HCT116 (cell line): Measurements from ENCODE around the gene LMO7. TPM values are rescaled to one million over a fixed set of nuclear protein-coding genes. Genes with fewer than 3 reads are reported as not detected.

ENCODE experiments used
- ATAC-seq: fragments of 200-7000 bp; cut with Tn5 transposase; 2 replicates; pipeline ENCODE4 v1.9.1; 2020; ENCODE audit warnings: mild to moderate bottlenecking, moderate library complexity
- BruUV-seq: library from RNA; stranded (reverse); fragments of 400-500 nt; replicated peaks from 2 replicates; lab custom pipeline; 2021; lab: Mats Ljungman, UMichigan
- CTCF ChIA-PET: fragments of 300-600 bp; sonication (Branson Sonifier 250); formaldehyde crosslinking; loops from one replicate; lab custom pipeline; 2021; ENCODE audit warnings: antibody characterized with exemption; lab: Charles Lee
- POLR2A ChIA-PET: fragments of 300-600, 350-600 bp; sonication (Branson Sonifier 250); formaldehyde crosslinking; loops from one replicate; lab custom pipeline; 2021; ENCODE audit warnings: antibody characterized with exemption; lab: Charles Lee
- RAD21 ChIA-PET, 2 experiments: fragments of 300-600 bp; sonication (Branson Sonifier 250); formaldehyde crosslinking; loops; one replicate each; lab custom pipeline; 2023; ENCODE audit warnings: low total read pairs in 2 of 2; ENCODE audit not compliant: uncharacterized antibody in 2 of 2, unreplicated experiment in 2 of 2, low non-redundant PET in 1 of 2; lab: Charles Lee
- DNase-seq: peaks from one replicate; pipeline ENCODE4 v3.0.0-alpha.2; 2010; ENCODE audit warnings: low read depth, low spot score
- H2AFZ ChIP-seq: fragments of 200-600 bp; shearing (Covaris generic), sonication (generic); 2 replicates; pipeline ENCODE4 v1.6.1; 2017; ENCODE audit warnings: low read depth, mixed run types, mixed read lengths, antibody characterized with exemption, low read length; ENCODE audit not compliant: poor library complexity, severe bottlenecking
- H3K27ac ChIP-seq: 2 replicates; pipeline ENCODE4 v1.5.1; 2012; ENCODE audit warnings: low read depth, low read length
- H3K27me3 ChIP-seq: fragments of 200-600 bp; sonication (generic); 2 replicates; pipeline ENCODE4 v1.6.1; 2016; ENCODE audit warnings: mixed run types, low read length, mixed read lengths; ENCODE audit not compliant: insufficient read depth
- H3K36me3 ChIP-seq, 2 experiments: fragments of 200-500 bp in 1 of 2; fragments of 200-600 bp in 1 of 2; sonication (Bioruptor generic) in 1 of 2; sonication (generic) in 1 of 2; 2 replicates each; pipeline versions ENCODE4 v1.5.1 to v1.6.1; 2014 to 2016; ENCODE audit warnings: low read length in 2 of 2, inconsistent platforms in 1 of 2, mixed read lengths in 1 of 2, mixed run types in 1 of 2; ENCODE audit not compliant: insufficient read depth in 2 of 2, control insufficient read depth in 1 of 2
- H3K4me1 ChIP-seq, 2 experiments: fragments of 200-600 bp in 1 of 2; sonication (generic) in 1 of 2; 2 replicates each; pipeline versions ENCODE4 v1.5.1 to v1.6.1; 2012 to 2017; ENCODE audit warnings: low read length in 2 of 2, inconsistent platforms in 1 of 2, mild to moderate bottlenecking in 1 of 2, mixed read lengths in 1 of 2, mixed run types in 1 of 2, moderate library complexity in 1 of 2; ENCODE audit not compliant: insufficient read depth in 2 of 2, control insufficient read depth in 1 of 2
- H3K4me2 ChIP-seq: fragments of 200-600 bp; sonication (generic); 2 replicates; pipeline ENCODE4 v1.6.1; 2017; ENCODE audit warnings: mixed run types, low read length, mixed read lengths
- H3K4me3 ChIP-seq, 2 experiments: fragments of 200-600 bp in 1 of 2; sonication (generic) in 1 of 2; replicated peaks in 1 of 2; 2 replicates each; pipeline ENCODE4 v1.5.1; 2011 to 2016; ENCODE audit warnings: low read length in 2 of 2, control low read depth in 1 of 2, low read depth in 1 of 2, mild to moderate bottlenecking in 1 of 2, mixed read lengths in 1 of 2, mixed run types in 1 of 2
- H3K79me2 ChIP-seq: fragments of 200-600 bp; sonication (generic); 2 replicates; pipeline ENCODE4 v1.6.1; 2017; ENCODE audit warnings: mild to moderate bottlenecking, mixed run types, low read length, moderate library complexity, mixed read lengths; ENCODE audit not compliant: insufficient read depth
- H3K9ac ChIP-seq: fragments of 200-600 bp; sonication (generic); 2 replicates; pipeline ENCODE4 v1.6.1; 2016; ENCODE audit warnings: low read length, mixed read lengths
- H3K9me2 ChIP-seq: fragments of 200-600 bp; sonication (generic), shearing (Covaris generic); 2 replicates; pipeline ENCODE4 v1.6.1; 2017; ENCODE audit warnings: mixed run types, mild to moderate bottlenecking, moderate library complexity; ENCODE audit not compliant: insufficient read depth
- H3K9me3 ChIP-seq, 2 experiments: fragments of 200-500 bp in 1 of 2; fragments of 200-600 bp in 1 of 2; sonication (Bioruptor generic) in 1 of 2; sonication (generic) in 1 of 2; 2 replicates each; pipeline ENCODE4 v1.6.1; 2014 to 2017; ENCODE audit warnings: low read length in 2 of 2, mixed read lengths in 2 of 2, inconsistent platforms in 1 of 2, low read depth in 1 of 2, mild to moderate bottlenecking in 1 of 2, mixed run types in 1 of 2, moderate library complexity in 1 of 2; ENCODE audit not compliant: control insufficient read depth in 1 of 2, insufficient read depth in 1 of 2
- H4K20me1 ChIP-seq: fragments of 200-600 bp; sonication (generic), shearing (Covaris generic); 2 replicates; pipeline ENCODE4 v1.6.1; 2017; ENCODE audit warnings: mixed run types, mild to moderate bottlenecking, moderate library complexity; ENCODE audit not compliant: insufficient read depth
- CBX3 ChIP-seq: IDR thresholded peaks from 2 replicates; pipeline ENCODE4 v1.6.1; 2012; ENCODE audit warnings: low read depth
- CEBPB ChIP-seq: IDR thresholded peaks from 2 replicates; pipeline ENCODE4 v1.6.1; 2012; ENCODE audit warnings: low read depth
- EGR1 ChIP-seq: IDR thresholded peaks from 2 replicates; pipeline ENCODE4 v1.6.1; 2012; ENCODE audit warnings: low read depth
- ELF1 ChIP-seq: IDR thresholded peaks from 2 replicates; pipeline ENCODE4 v1.6.1; 2012; ENCODE audit warnings: low read depth, borderline replicate concordance
- EZH2phosphoT487 ChIP-seq: fragments of 200-600 bp; IDR thresholded peaks from 2 replicates; pipeline ENCODE4 v1.6.1; 2018; ENCODE audit warnings: antibody characterized with exemption, borderline replicate concordance
- JUND ChIP-seq: IDR thresholded peaks from 2 replicates; pipeline ENCODE4 v1.6.1; 2012
- ZNF274 ChIP-seq: fragments of 200-500 bp; sonication (Bioruptor generic); IDR thresholded peaks from 2 replicates; pipeline ENCODE4 v1.6.1; 2014; ENCODE audit warnings: mild to moderate bottlenecking, low read depth, low read length, inconsistent platforms
- intact Hi-C: fragments of 100-400 bp; cut with micrococcal nuclease; formaldehyde crosslinking; loops from 2 replicates; pipeline ENCODE4 v1.10.0; 2022
- total RNA-seq: library from RNA; stranded (reverse); gene quantifications from one replicate; pipeline ENCODE4 v1.2.1, GENCODE V29; 2021; ENCODE audit not compliant: unreplicated experiment
- TF ChIP-seq, protein P1 (sequence below): IDR thresholded peaks from 2 replicates; pipeline ENCODE4 v1.6.1; 2011; ENCODE audit warnings: mild to moderate bottlenecking, low read length, moderate library complexity; ENCODE audit not compliant: insufficient replicate concordance; ENCODE audit errors: extremely low read depth
- TF ChIP-seq, protein P2 (sequence below), 3 experiments: fragments of 200-600 bp in 1 of 3; sonication (generic) in 1 of 3; IDR thresholded peaks in 2 of 3; conservative IDR thresholded peaks in 1 of 3; 2 replicates each; pipeline ENCODE4 v1.5.1; 2012 to 2017; ENCODE audit warnings: low read depth in 2 of 3, low read length in 2 of 3, antibody characterized with exemption in 1 of 3, borderline replicate concordance in 1 of 3, control low read depth in 1 of 3, mild to moderate bottlenecking in 1 of 3, mixed read lengths in 1 of 3, mixed run types in 1 of 3, moderate library complexity in 1 of 3; ENCODE audit not compliant: insufficient read depth in 1 of 3

LMO7 gene
- total RNA-seq, 1 experiment from 2014 or later, result 8.1 TPM

DNA sequence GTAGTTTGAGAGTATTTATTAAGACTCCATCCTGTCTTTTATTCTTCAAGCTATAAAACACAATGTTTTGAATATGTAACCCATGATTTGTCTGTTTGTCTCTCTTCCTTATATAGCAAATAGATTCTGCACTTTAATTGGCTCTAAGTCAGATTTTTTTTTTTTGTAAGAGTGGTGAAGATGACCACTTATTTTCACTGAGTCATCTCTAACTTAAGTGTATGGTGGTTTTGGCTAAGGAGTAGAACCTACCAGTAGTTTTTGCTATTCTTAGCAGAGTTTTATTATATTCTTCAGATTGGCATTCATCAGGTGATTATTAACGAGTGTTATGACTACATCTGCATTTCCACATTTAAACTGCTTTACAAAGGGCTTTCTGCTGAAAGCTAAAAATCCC is 194.7 kb downstream of the LMO7 start (continued):
- TF ChIP-seq, protein P1, sequence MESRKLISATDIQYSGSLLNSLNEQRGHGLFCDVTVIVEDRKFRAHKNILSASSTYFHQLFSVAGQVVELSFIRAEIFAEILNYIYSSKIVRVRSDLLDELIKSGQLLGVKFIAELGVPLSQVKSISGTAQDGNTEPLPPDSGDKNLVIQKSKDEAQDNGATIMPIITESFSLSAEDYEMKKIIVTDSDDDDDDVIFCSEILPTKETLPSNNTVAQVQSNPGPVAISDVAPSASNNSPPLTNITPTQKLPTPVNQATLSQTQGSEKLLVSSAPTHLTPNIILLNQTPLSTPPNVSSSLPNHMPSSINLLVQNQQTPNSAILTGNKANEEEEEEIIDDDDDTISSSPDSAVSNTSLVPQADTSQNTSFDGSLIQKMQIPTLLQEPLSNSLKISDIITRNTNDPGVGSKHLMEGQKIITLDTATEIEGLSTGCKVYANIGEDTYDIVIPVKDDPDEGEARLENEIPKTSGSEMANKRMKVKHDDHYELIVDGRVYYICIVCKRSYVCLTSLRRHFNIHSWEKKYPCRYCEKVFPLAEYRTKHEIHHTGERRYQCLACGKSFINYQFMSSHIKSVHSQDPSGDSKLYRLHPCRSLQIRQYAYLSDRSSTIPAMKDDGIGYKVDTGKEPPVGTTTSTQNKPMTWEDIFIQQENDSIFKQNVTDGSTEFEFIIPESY, result no peak
- TF ChIP-seq EGR1 (no peak), ELF1 (no peak), JUND (no peak), EZH2phosphoT487 (no peak), CBX3 (no peak)
- TF ChIP-seq, protein P2, sequence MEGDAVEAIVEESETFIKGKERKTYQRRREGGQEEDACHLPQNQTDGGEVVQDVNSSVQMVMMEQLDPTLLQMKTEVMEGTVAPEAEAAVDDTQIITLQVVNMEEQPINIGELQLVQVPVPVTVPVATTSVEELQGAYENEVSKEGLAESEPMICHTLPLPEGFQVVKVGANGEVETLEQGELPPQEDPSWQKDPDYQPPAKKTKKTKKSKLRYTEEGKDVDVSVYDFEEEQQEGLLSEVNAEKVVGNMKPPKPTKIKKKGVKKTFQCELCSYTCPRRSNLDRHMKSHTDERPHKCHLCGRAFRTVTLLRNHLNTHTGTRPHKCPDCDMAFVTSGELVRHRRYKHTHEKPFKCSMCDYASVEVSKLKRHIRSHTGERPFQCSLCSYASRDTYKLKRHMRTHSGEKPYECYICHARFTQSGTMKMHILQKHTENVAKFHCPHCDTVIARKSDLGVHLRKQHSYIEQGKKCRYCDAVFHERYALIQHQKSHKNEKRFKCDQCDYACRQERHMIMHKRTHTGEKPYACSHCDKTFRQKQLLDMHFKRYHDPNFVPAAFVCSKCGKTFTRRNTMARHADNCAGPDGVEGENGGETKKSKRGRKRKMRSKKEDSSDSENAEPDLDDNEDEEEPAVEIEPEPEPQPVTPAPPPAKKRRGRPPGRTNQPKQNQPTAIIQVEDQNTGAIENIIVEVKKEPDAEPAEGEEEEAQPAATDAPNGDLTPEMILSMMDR (IDR thresholded peaks at IDR 0.05 in 2 of 3, conservative IDR thresholded peaks at IDR 0.05 in 1 of 3; ENCODE audit: borderline replicate concordance in 1 of 3, insufficient read depth in 1 of 3, low read depth in 2 of 3, low read length in 2 of 3), result no peak
- TF ChIP-seq, all 23 proteins: peak for 0

DNA sequence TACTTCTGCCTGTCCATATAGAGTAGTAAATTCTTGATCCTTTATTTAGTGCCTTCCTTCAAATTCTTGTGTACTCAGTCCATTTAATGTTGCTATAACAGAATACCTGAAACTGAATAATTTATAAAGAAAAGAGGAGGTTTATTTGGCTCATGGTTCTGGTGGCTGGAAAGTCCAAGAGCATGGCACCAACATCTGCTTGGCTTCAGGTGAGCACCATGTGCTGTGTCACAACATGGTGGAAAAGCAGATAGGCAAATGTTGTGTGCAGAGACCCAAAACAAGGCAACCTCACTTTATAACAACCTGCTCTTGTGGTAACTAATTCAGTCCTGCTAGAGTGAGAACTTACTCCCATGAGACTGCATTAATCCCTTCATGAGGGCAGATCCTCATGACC is 195.3 kb downstream of the LMO7 start:
- H3K36me3 ChIP-seq, result no peaks in the 10 kb centered on the region
- BruUV-seq, result no TSS peak
- no peak overlapping the region for H3K4me2 ChIP-seq
- H3K9ac ChIP-seq, result no peak overlapping the region
- TF ChIP-seq CEBPB, result no peak
- TF ChIP-seq ZNF274, result no peak
- ATAC-seq, result no peak
- intact Hi-C loops, result no loop called here
- no peak overlapping the region for H3K4me3 ChIP-seq
- DNase-seq, result no peak
- no peak overlapping the region for H3K27ac ChIP-seq
- H2AFZ ChIP-seq, result no peak overlapping the region
- H3K27me3 ChIP-seq, result no peaks in the 10 kb centered on the region
- CTCF ChIA-PET, result no interaction called here
- H3K79me2 ChIP-seq, result no peaks in the 10 kb centered on the region
- RAD21 ChIA-PET, result no interaction called here
- no peaks in the 10 kb centered on the region for H4K20me1 ChIP-seq
- no peaks in the 10 kb centered on the region for H3K9me2 ChIP-seq
- POLR2A ChIA-PET, result no interaction called here
- H3K4me1 ChIP-seq, result no peaks in the 10 kb centered on the region
- H3K9me3 ChIP-seq, result no peaks in the 10 kb centered on the region; a peak in 1 of 4 replicates
